ENCODE results near the gene PRR7.

Gene PRR7

GRCh38 chr5:177432143-177432838 is 14.3 kb upstream of the PRR7 start:
- in situ Hi-C loops (cut with MboI; ENCODE audit: low sequenced_read_pairs, unreplicated experiment), result no loop called here
- DNase-seq (ENCODE audit: low spot score), result peak; percentile 52
- TF ChIP-seq CTCF (IDR thresholded peaks at IDR 0.05; ENCODE audit: borderline replicate concordance, control extremely low read depth, extremely low read depth, insufficient read depth, missing control alignments), result no peak

- DNase-seq (ENCODE audit: low spot score), result no peak
- no peak for TF ChIP-seq CTCF (IDR thresholded peaks at IDR 0.05; ENCODE audit: borderline replicate concordance, control extremely low read depth, extremely low read depth, insufficient read depth, missing control alignments)
- in situ Hi-C loops (cut with MboI; ENCODE audit: low sequenced_read_pairs, unreplicated experiment), result no loop called here
These were observed 13.6 kb upstream of the PRR7 start for GRCh38 chr5:177432839-177433657.

GRCh38 chr5:177433658-177434217 is 12.9 kb upstream of the PRR7 start:
- no peak for DNase-seq (ENCODE audit: low spot score)
- in situ Hi-C loops (cut with MboI; ENCODE audit: low sequenced_read_pairs, unreplicated experiment), result no loop called here
- no peak for TF ChIP-seq CTCF (IDR thresholded peaks at IDR 0.05; ENCODE audit: borderline replicate concordance, control extremely low read depth, extremely low read depth, insufficient read depth, missing control alignments)

GRCh38 chr5:177434437-177434836 is 12.2 kb upstream of the PRR7 start:
- DNase-seq (ENCODE audit: low spot score), result no peak
- in situ Hi-C loops (cut with MboI; ENCODE audit: low sequenced_read_pairs, unreplicated experiment), result no loop called here

GRCh38 chr5:177434942-177435738 is 11.5 kb upstream of the PRR7 start:
- no peak for DNase-seq (ENCODE audit: low spot score)
- in situ Hi-C loops (cut with MboI; ENCODE audit: low sequenced_read_pairs, unreplicated experiment), result no loop called here
- no peak for TF ChIP-seq CTCF (IDR thresholded peaks at IDR 0.05; ENCODE audit: borderline replicate concordance, control extremely low read depth, extremely low read depth, insufficient read depth, missing control alignments)

More at GRCh38 chr5:177434437-177434836, 12.2 kb upstream of the PRR7 start:
- no peak for TF ChIP-seq CTCF (IDR thresholded peaks at IDR 0.05; ENCODE audit: borderline replicate concordance, control extremely low read depth, extremely low read depth, insufficient read depth, missing control alignments)
